ENCODE data around the gene RBPMS2. TPM values are rescaled to one million over a fixed set of nuclear protein-coding genes. Genes with fewer than 3 reads are reported as not detected.

RBPMS2 gene
- total RNA-seq, 1 experiment from 2014 or later = 0.06 TPM

DNA sequence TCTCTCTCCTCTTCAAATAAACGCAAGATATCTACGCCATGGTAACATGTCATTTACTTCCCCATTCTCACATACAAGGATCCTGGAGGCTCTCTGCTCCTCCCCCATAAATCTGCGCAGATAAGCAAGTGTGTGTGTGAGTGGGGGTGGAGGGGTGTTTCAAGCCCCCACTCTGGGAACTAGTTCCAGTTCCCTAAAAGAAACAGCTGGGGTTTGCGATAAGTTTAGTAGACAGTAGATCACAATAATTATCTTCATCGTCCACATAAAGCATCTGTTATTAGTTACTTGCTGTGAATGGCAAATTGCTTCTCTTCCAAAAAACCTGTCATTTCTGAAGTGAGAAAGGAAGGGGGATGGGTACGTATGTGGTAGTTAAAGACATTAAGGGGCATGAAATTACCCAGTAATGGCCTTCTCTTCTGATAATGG is 79.8 kb downstream of the RBPMS2 start:
- DNase-seq (ENCODE audit: low read depth) = no peak

GRCh38 chr15:64694816-64695215 is 80.6 kb downstream of the RBPMS2 start:
- DNase-seq (ENCODE audit: low read depth) = no peak

DNA sequence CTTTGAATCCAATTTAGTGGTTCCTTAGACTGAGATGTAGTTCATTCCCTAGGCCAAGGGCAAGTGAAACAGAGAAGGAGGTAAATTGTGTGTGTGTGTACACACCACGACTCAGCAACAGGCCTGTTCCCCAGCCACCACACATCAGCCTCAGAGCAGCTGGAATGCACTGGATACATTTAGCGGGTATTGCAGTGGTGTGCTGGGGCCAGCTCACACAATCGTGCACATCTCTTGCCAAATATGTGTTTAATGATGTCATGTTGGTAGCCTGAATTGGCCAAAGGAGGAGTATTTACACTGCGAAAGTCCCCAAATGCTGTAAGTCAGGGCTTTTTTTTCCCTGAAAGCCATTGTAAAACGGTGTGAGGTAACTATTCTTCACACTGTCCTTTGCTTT is 82.3 kb downstream of the RBPMS2 start:
- no peak for DNase-seq (ENCODE audit: low read depth)

DNA sequence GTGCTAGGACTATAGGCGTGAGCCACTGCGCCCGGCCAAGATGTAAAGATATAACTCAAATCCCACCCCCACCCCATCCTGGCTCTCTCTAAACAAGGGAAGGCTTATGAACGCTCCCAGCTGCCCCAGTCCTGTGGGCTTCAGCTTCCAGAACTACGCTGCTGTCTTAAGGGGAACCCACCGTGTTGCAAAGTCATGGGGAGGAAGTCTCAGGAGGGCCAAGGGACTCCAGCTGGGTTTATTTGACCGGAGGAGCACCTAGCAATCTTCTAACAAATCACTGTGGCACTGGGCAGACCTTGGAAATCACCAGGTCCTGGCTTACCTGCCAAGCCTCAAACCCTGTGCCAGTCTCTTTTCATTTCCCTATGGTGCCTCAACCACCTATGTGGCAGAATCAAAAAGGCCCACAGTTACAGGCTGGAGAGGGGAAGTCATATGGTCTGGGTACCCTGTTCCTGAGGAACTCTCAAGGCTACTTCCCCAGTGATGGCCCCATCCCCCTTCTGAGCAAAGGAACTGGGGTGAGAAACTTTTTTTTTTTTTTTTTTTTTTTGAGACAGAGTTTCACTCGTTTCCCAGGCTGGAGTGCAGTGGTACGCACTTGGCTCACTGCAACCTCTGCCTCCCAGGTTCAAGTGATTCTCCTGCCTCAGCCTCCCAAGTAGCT is 83.4 kb downstream of the RBPMS2 start:
- no peak for DNase-seq (ENCODE audit: low read depth)

DNA sequence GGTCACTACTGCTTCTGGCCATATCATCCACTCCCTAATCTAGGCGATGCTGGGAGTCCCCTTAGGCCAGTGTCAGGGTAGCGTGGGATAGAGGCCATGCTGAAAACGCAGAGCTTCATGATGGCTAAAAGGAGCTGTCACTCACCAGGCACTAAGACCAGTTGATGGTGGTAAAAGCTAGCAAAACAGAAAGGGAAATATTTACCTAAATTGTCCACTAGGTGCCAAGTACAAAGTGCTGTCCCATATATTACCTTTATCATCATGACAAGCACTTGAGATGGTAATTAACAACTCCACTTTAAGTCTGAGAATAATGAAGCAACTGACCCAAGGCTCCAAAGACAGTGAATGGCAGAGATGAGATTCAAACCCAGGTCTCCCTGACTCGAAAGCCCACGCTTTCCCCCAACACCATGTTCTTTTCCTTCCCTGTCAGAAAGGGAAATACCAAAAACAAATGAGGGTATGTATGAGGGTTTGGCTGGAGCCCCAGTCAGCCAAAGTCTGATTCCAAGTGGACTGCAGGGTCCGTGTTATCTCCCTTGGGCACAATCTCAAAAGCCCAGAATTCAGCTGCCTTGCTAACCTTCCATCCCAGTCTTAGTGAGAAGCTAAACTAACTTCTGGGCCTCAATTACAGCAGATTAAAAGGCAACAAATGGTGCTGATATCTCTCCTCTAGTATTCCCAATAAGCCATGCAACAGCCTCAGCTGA is 84.7 kb downstream of the RBPMS2 start:
- DNase-seq (ENCODE audit: low read depth) = no peak

DNA sequence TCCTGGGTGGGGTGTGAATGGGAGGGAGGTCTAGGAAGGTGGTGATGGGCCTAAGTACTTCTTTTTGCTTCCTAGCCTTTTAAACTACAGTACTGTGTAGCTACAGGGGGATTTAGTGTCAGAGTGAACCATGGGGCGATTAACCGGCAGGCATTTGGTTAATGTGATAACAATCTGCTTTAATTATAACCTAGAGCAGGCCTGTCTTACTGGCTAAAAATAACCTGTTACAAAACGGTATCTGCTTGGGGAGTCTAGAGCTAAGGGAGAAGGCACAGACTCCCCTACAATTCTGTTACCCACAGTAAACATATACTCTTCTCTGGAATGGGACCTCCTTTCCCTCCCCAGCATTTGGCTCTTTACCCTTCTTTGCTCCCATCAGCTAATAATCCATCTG is 85.4 kb downstream of the RBPMS2 start:
- DNase-seq (ENCODE audit: low read depth) = no peak

Other genes with a start within 250 kb of the RBPMS2 start
- 26.6 and 32.9 TPM in 2 replicates for gene PIF1, start 50.1 kb upstream of the RBPMS2 start, total RNA-seq (2014; rRNA removed; shearing (Covaris generic))
- 8.7 and 10.7 TPM in 2 replicates for gene PLEKHO2, start 66.3 kb upstream of the RBPMS2 start, total RNA-seq (2014; rRNA removed; shearing (Covaris generic))
- 1.5 and 1.8 TPM in 2 replicates for gene ANKDD1A, start 136.3 kb upstream of the RBPMS2 start, total RNA-seq (2014; rRNA removed; shearing (Covaris generic))
- gene SPG21, start 214.3 kb upstream of the RBPMS2 start, total RNA-seq (2014; rRNA removed; shearing (Covaris generic)) = 43.5 and 49.9 TPM in 2 replicates

All from Daoy (cell line).